GM12878 (cell line): ENCODE results near the gene HLA-G. TPM values are rescaled to one million over a fixed set of nuclear protein-coding genes. Genes with fewer than 3 reads are reported as not detected.
"Not testable (repeated sequence)": the region's sequence is repeated elsewhere in the genome, so short reads cannot be mapped to it uniquely, and the experiment has no call there.

ENCODE experiments used
- ATAC-seq: fragments of 200-7000 bp; cut with Tn5 transposase; 3 replicates; pipeline ENCODE4 v1.9.1; 2020; ENCODE audit warnings: mild to moderate bottlenecking, moderate library complexity
- Bru-seq: library from RNA; stranded (reverse); fragments of 400-500 nt; gene quantifications from one replicate; lab custom pipeline; 2021; lab: Mats Ljungman, UMichigan
- BruChase-seq, 2 experiments: library from RNA; stranded (reverse); fragments of 400-500 nt; gene quantifications; one replicate each; lab custom pipeline; 2021; lab: Mats Ljungman, UMichigan
- BruUV-seq: library from RNA; stranded (reverse); fragments of 400-500 nt; replicated peaks from 2 replicates; lab custom pipeline; 2021; lab: Mats Ljungman, UMichigan
- CTCF ChIA-PET: fragments of 300-600 bp; sonication (Branson Sonifier 250); formaldehyde crosslinking; extraction: SDS; loops from one replicate; lab custom pipeline; 2021; ENCODE audit warnings: inconsistent platforms; lab: Yijun Ruan, JAX
- POLR2A ChIA-PET: fragments of 350-600 bp; formaldehyde crosslinking; extraction: SDS; loops from one replicate; lab custom pipeline; 2021; ENCODE audit warnings: inconsistent platforms; lab: Charles Lee
- RAD21 ChIA-PET: fragments of 300-600 bp; sonication (Branson Sonifier 250); formaldehyde crosslinking; loops from one replicate; lab custom pipeline; 2023; ENCODE audit warnings: antibody characterized with exemption; ENCODE audit not compliant: unreplicated experiment; lab: Charles Lee
- SMC1A ChIA-PET: fragments of 300-600 bp; sonication (Branson Sonifier 250); formaldehyde crosslinking; loops from one replicate; lab custom pipeline; 2023; ENCODE audit not compliant: unreplicated experiment, uncharacterized antibody; lab: Charles Lee
- DNase-seq: peaks from one replicate; pipeline ENCODE4 v3.0.0-alpha.2; 2011; ENCODE audit warnings: low read depth, low spot score
- FAIRE-seq: peaks from 3 replicates; lab custom pipeline; 2011; peaks lifted over from hg19 to GRCh38; lab: Jason Lieb, UNC
- H2AFZ ChIP-seq: 2 replicates; pipeline ENCODE4 v1.6.0; 2011; ENCODE audit warnings: low read depth, low read length, control low read depth; ENCODE audit not compliant: control insufficient read depth
- H3K27ac ChIP-seq: 2 replicates; pipeline ENCODE4 v1.5.1; 2011; ENCODE audit warnings: control low read depth; ENCODE audit not compliant: control insufficient read depth, insufficient read depth
- H3K27me3 ChIP-seq, 2 experiments: replicated peaks in 1 of 2; 2 replicates each; pipeline versions ENCODE4 v1.6.0 to v1.6.1; 2011; ENCODE audit warnings: low read length in 1 of 2; ENCODE audit not compliant: control insufficient read depth in 2 of 2, insufficient read depth in 2 of 2
- H3K36me3 ChIP-seq, 2 experiments: 2 replicates each; pipeline ENCODE4 v1.5.1; 2011; ENCODE audit warnings: low read length in 1 of 2; ENCODE audit not compliant: control insufficient read depth in 2 of 2, insufficient read depth in 2 of 2
- H3K4me1 ChIP-seq: 2 replicates; pipeline ENCODE4 v1.6.1; 2011; ENCODE audit warnings: mild to moderate bottlenecking, low read length, moderate library complexity, mixed read lengths; ENCODE audit not compliant: control insufficient read depth, insufficient read depth
- H3K4me2 ChIP-seq: 2 replicates; pipeline ENCODE4 v1.6.0; 2011; ENCODE audit warnings: control low read depth; ENCODE audit not compliant: control insufficient read depth, insufficient read depth
- H3K4me3 ChIP-seq: fragments of 200-600 bp; sonication (generic); 2 replicates; pipeline ENCODE4 v1.5.1; 2016
- H3K79me2 ChIP-seq: 2 replicates; pipeline ENCODE4 v1.6.0; 2011; ENCODE audit warnings: low read length; ENCODE audit not compliant: control insufficient read depth, insufficient read depth
- H3K9ac ChIP-seq: 2 replicates; pipeline ENCODE4 v1.8.0; 2011; ENCODE audit warnings: low read length, control low read depth, mixed read lengths; ENCODE audit not compliant: control insufficient read depth, insufficient read depth
- H3K9me3 ChIP-seq: replicated peaks from 3 replicates; pipeline ENCODE4 v1.5.1; 2011; ENCODE audit warnings: mild to moderate bottlenecking, low read length; ENCODE audit not compliant: control insufficient read depth, insufficient read depth
- H4K20me1 ChIP-seq: 2 replicates; pipeline ENCODE4 v1.6.0; 2011; ENCODE audit not compliant: control insufficient read depth, insufficient read depth
- CBFB ChIP-seq: IDR thresholded peaks from 2 replicates; pipeline ENCODE4 v1.6.1; 2016; ENCODE audit warnings: antibody characterized with exemption, low read depth
- MYB ChIP-seq: fragments of 150-350 bp; IDR thresholded peaks from 2 replicates; pipeline ENCODE4 v1.6.1; 2014; ENCODE audit warnings: mild to moderate bottlenecking, low read depth, low read length, borderline replicate concordance
- RFX5 ChIP-seq: IDR thresholded peaks from 2 replicates; pipeline ENCODE4 v1.6.1; 2011; ENCODE audit warnings: low read depth, low read length, improper control_type of control experiment
- SMARCA5 ChIP-seq: fragments of 450-650 bp; IDR thresholded peaks from 2 replicates; pipeline ENCODE4 v1.6.1; 2017; ENCODE audit warnings: mild to moderate bottlenecking
- SP1 ChIP-seq: IDR thresholded peaks from one replicate; pipeline ENCODE4 v1.6.1; 2011; ENCODE audit warnings: low read depth, low read length
- WGBS: methylation state at CpG from one replicate; pipeline ENCODE4 v1.1.6; 2016; ENCODE audit warnings: low lambda C conversion rate; ENCODE audit not compliant: insufficient replicate concordance, insufficient coverage; ENCODE audit errors: missing lambda C conversion rate; 5-methylcytosine and 5-hydroxymethylcytosine counted together
- in situ Hi-C: fragments of 300-500 bp; cut with MboI; formaldehyde crosslinking; loops from 9 replicates; pipeline ENCODE4 v1.14.3; 2018; ENCODE audit warnings: mixed read lengths
- intact Hi-C: fragments of 100-400 bp; cut with micrococcal nuclease; formaldehyde crosslinking; loops from one replicate; pipeline ENCODE4 v1.14.2; 2022; ENCODE audit not compliant: unreplicated experiment
- long read RNA-seq, 2 experiments: library from polyadenylated mRNA; unstranded; transcript quantifications; one replicate each; pipeline ENCODE4 v2.0.0, GENCODE V29; 2019 to 2020
- polyA minus RNA-seq, 3 experiments: library from RNA; depleted of rRNA, polyadenylated mRNA; stranded (reverse); fragments of >200 nt; gene quantifications; 2 replicates each; pipeline ENCODE4 v1.2.3, GENCODE V29; 2011
- polyA plus RNA-seq, 11 experiments: library from polyadenylated mRNA; depleted of rRNA in 4 of 11; unstranded in 6 of 11; stranded (reverse) in 5 of 11; fragments of >200 nt; fragmentation: Nextera tagmentation in 4 of 11; fragmentation: Illumina TruSeq in 1 of 11; extraction: Ambion mirVana in 4 of 11; extraction: Trizol in 1 of 11; gene quantifications; 1 replicate in 1 of 11; 2 replicates in 10 of 11; pipeline versions ENCODE4 v1.2.1 to v1.2.3, GENCODE V29; 2011 to 2016; ENCODE audit warnings: inconsistent platforms in 2 of 11, missing spikeins in 2 of 11, low read depth in 1 of 11
- total RNA-seq, 4 experiments: library from RNA; depleted of rRNA in 3 of 4; stranded (reverse); fragments of >200 nt in 3 of 4; fragmentation: Illumina TruSeq in 1 of 4; extraction: Trizol in 1 of 4; gene quantifications; 2 replicates each; pipeline versions ENCODE4 v1.2.1 to v1.2.3, GENCODE V29; 2013 to 2021

The HLA-G gene
- not detected in 2 replicates for total RNA-seq (2013; cell fraction: nucleolus; rRNA removed)
- total RNA-seq (2014; rRNA removed) (not detected in 2 replicates), total RNA-seq (2014; rRNA removed; fragmentation: Illumina TruSeq; extraction: Trizol) (not detected in 2 replicates), total RNA-seq (2021) (0.88 and 1.3 TPM in 2 replicates), polyA plus RNA-seq (2011; rRNA removed) (0.06 and 0.31 TPM in 2 replicates), polyA plus RNA-seq (2014; fragmentation: Illumina TruSeq; extraction: Trizol) (not detected in 2 replicates), polyA plus RNA-seq (2014; fragmentation: Nextera tagmentation; extraction: Ambion mirVana) (not detected), polyA plus RNA-seq (2014; rRNA removed) (0.10 TPM in 1 of 2 replicates, not detected in the other), polyA plus RNA-seq (2016; fragmentation: Nextera tagmentation; extraction: Ambion mirVana) (1 to 10 TPM; 2.0 to 2.9 TPM), polyA minus RNA-seq (2011; rRNA and poly(A)+ RNA removed) (not detected in 2 replicates), Bru-seq, nascent RNA (percentile 13 among the genes with signal in this experiment), BruChase-seq, experiment 1, labeled RNA remaining after a 6-hour chase (percentile 17 among the genes with signal in this experiment), BruChase-seq, experiment 2, labeled RNA remaining after a 2-hour chase (percentile 17 among the genes with signal in this experiment)
- not detected for polyA plus RNA-seq (2011; ENCODE audit: low read depth)
- polyA plus RNA-seq (2011; cell fraction: cytosol; rRNA removed) = 0.07 and 0.12 TPM in 2 replicates
- 0.19 and 0.26 TPM in 2 replicates for polyA plus RNA-seq (2011; cell fraction: nucleus; rRNA removed)
- 0.39 and 0.80 TPM in 2 replicates for polyA plus RNA-seq (2012)
- polyA minus RNA-seq (2011; cell fraction: cytosol; rRNA and poly(A)+ RNA removed) = not detected in 2 replicates
- polyA minus RNA-seq (2011; cell fraction: nucleus; rRNA and poly(A)+ RNA removed) = not detected in 2 replicates
- long read RNA-seq, experiment 1 = 0 reads
- long read RNA-seq, experiment 2 = 0 reads

DNA sequence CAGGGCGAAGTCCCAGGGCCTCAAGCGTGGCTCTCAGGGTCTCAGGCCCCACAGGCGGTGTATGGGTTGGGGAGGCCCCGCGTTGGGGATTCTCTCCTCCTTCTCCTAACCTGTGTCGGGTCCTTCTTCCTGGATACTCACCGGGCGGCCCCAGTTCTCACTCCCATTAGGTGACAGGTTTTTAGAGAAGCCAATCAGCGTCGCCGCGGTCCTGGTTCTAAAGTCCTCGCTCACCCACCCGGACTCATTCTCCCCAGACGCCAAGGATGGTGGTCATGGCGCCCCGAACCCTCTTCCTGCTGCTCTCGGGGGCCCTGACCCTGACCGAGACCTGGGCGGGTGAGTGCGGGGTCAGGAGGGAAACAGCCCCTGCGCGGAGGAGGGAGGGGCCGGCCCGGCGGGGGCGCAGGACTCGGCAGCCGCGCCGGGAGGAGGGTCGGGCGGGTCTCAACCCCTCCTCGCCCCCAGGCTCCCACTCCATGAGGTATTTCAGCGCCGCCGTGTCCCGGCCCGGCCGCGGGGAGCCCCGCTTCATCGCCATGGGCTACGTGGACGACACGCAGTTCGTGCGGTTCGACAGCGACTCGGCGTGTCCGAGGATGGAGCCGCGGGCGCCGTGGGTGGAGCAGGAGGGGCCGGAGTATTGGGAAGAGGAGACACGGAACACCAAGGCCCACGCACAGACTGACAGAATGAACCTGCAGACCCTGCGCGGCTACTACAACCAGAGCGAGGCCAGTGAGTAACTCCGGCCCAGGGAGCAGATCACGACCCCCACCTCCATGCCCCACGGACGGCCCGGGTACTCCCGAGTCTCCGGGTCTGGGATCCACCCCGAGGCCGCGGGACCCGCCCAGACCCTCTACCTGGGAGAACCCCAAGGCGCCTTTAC, at the start of gene HLA-G:
TSS of gene HLA-G (plus strand) at position 247 of the 892 bp plus-strand sequence. CDS start at position 267, 20 bp downstream.
- ChIA-PET SMC1A (no interaction called here), RAD21 (no interaction called here), POLR2A (no interaction called here), CTCF (interaction anchor here (0.6 kb wide), 1 partner anchor 64 kb away, joined by 3 read pairs; no protein-coding TSS in a partner anchor)
- 22% methylated on average over 52 of the region's 75 CpGs for WGBS
- Histone ChIP-seq H3K4me3 (no peak within 1 kb of the TSS), H3K27ac (no peak within 1 kb of the TSS), H3K27me3 (peaks cover 3 to 4% of the 10 kb centered on the region in 2 experiments; a peak in 2 of 4 replicates), H4K20me1 (no peaks in the 10 kb centered on the region), H3K36me3 (no peaks in the 10 kb centered on the region), H3K4me2 (no peak within 1 kb of the TSS), H3K79me2 (no peaks in the 10 kb centered on the region), H3K9me3 (no peaks in the 10 kb centered on the region), H3K9ac (no peak within 1 kb of the TSS), H2AFZ (no peak within 1 kb of the TSS), H3K4me1 (no peaks in the 10 kb centered on the region)
- DNase-seq = no peak
- intact Hi-C loops (no loop called here), in situ Hi-C loops (no loop called here)
- ATAC-seq = no peak
- no TSS peak for BruUV-seq
- TF ChIP-seq RFX5 (peak; percentile 12; the same call in 1 of the 2 replicates), SMARCA5 (no peak), CBFB (no peak), MYB (no peak), SP1 (no peak)
- FAIRE-seq = no peak

DNA sequence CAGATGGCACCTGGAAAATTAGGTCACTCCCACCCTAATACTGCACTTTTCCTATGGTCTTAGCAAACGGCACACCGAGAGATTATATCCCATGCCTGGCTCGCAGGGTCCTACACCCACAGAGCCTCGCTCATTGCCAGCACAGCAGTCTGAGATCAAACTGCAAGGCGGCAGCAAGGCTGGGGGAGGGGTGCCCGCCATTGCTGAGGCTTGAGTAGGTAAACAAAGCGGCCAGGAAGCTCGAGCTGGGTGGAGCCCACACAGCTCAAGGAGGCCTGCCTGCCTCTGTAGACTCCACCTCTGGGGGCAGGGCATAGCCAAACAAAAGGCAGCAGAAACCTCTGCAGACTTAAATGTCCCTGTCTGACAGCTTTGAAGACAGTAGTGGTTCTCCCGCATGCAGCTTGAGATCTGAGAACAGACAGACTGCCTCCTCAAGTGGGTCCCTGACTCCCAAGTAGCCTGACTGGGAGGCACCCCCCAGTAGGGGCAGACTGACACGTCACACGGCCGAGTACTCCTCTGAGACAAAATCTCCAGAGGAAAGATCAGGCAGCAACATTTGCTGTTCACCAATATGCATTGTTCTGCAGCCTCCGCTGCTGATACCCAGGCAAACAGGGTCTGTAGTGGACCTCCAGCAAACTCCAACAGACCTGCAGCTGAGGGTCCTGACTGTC, 47.5 kb upstream of the HLA-G start:
- H3K4me3 ChIP-seq, H3K4me1 ChIP-seq, H3K79me2 ChIP-seq, H3K27ac ChIP-seq, in situ Hi-C loops, H4K20me1 ChIP-seq, H2AFZ ChIP-seq, ATAC-seq, H3K36me3 ChIP-seq, H3K27me3 ChIP-seq, H3K9me3 ChIP-seq, FAIRE-seq, BruUV-seq, RAD21 ChIA-PET, DNase-seq, H3K9ac ChIP-seq, POLR2A ChIA-PET, intact Hi-C loops, H3K4me2 ChIP-seq: not testable (repeated sequence)
- WGBS = 16% methylated on average over 13 of the region's 13 CpGs
- ChIA-PET CTCF (interaction anchor here (0.6 kb wide), 1 partner anchor 105 kb away, joined by 3 read pairs; no protein-coding TSS in a partner anchor), SMC1A (interaction anchor here (0.8 kb wide), 1 partner anchor 82 kb away, joined by 3 read pairs; no protein-coding TSS in a partner anchor)
